Psoas muscle (tissue), 8 donors: ENCODE data around the gene TMEM258. TPM values are rescaled to one million over a fixed set of nuclear protein-coding genes. Genes with fewer than 3 reads are reported as not detected.

Experiments
- ATAC-seq, 4 donors: fragments of 200-7000 bp; cut with Tn5 transposase; one replicate each; pipeline ENCODE4 v1.9.1; 2020; ENCODE audit warnings: moderate library complexity in 3 of 4, mild to moderate bottlenecking in 2 of 4
- DNase-seq, 2 donors: peaks; one replicate each; pipeline ENCODE4 v3.0.0-alpha.2; 2020
- H3K27ac ChIP-seq: fragments of 200-600 bp; one replicate; pipeline ENCODE4 v1.8.0; 2022
- H3K27me3 ChIP-seq, 3 donors: fragments of 200-600 bp in 1 of 3; one replicate each; pipeline versions ENCODE4 v1.6.1 to v1.8.0; 2013 to 2022; ENCODE audit warnings: low read length in 2 of 3, mild to moderate bottlenecking in 2 of 3, moderate library complexity in 1 of 3; ENCODE audit not compliant: insufficient read depth in 3 of 3
- H3K36me3 ChIP-seq, 2 donors: fragments of 200-600 bp in 1 of 2; one replicate each; pipeline versions ENCODE4 v1.6.1 to v1.8.0; 2013 to 2022; ENCODE audit warnings: low read depth in 1 of 2, mild to moderate bottlenecking in 1 of 2, moderate library complexity in 1 of 2; ENCODE audit not compliant: insufficient read depth in 1 of 2
- H3K4me1 ChIP-seq: fragments of 200-600 bp; one replicate; pipeline ENCODE4 v1.8.0; 2022
- H3K4me3 ChIP-seq: fragments of 200-600 bp; one replicate; pipeline ENCODE4 v1.8.0; 2022; ENCODE audit warnings: mild to moderate bottlenecking
- H3K9me3 ChIP-seq: fragments of 200-600 bp; one replicate; pipeline ENCODE4 v1.8.0; 2022
- WGBS, 3 donors: extraction: QIAGEN DNeasy Blood & Tissue Kit; methylation state at CpG; one replicate each; pipeline versions ENCODE4 v1.1.6 to v1.1.7; 2013; 5-methylcytosine and 5-hydroxymethylcytosine counted together
- intact Hi-C, 2 donors: fragments of 100-400 bp; cut with DNase I; formaldehyde crosslinking; loops; one replicate each; pipeline versions ENCODE4 v1.11.0 to v1.14.2; 2022
- polyA plus RNA-seq, 3 donors: library from polyadenylated mRNA; stranded (reverse); fragments of 200-250 nt; gene quantifications; one replicate each; pipeline ENCODE4 v1.2.3, GENCODE V29; 2013
- total RNA-seq, 4 donors: library from RNA; stranded (reverse); fragmentation: NEBNext Ultra II Directional in 2 of 4; extraction: Animal tissue kit (Norgen Biotek cat#: 25700) in 2 of 4; gene quantifications; one replicate each; pipeline versions ENCODE4 v1.2.1 to v1.2.4, GENCODE V29; 2021 to 2023
- TF ChIP-seq, protein P1 (sequence below): fragments of 200-600 bp; IDR thresholded peaks from one replicate; pipeline ENCODE4 v1.8.0; 2022; ENCODE audit warnings: antibody characterized with exemption
- donor health status: healthy with polysubstance abuse.
- donor health status: DM: no; HTN: no; CAD: no; lungs with moderate emphysema.
- donor health status: Bipolar disorder and iron deficiency.
- donor health status: healthy.
- donor health status: DM: yes; HTN: yes; CAD: no.
- donor health status: DM: no; HTN: no; CAD: no.
- donor health status: DM: no; HTN: no; CAD: no.
- donor health status: DM: yes; HTN: yes; CAD: no.

Gene TMEM258
- total and polyA plus RNA-seq, 7 donors: 76.0 to 177 (median 93.2) TPM

DNA sequence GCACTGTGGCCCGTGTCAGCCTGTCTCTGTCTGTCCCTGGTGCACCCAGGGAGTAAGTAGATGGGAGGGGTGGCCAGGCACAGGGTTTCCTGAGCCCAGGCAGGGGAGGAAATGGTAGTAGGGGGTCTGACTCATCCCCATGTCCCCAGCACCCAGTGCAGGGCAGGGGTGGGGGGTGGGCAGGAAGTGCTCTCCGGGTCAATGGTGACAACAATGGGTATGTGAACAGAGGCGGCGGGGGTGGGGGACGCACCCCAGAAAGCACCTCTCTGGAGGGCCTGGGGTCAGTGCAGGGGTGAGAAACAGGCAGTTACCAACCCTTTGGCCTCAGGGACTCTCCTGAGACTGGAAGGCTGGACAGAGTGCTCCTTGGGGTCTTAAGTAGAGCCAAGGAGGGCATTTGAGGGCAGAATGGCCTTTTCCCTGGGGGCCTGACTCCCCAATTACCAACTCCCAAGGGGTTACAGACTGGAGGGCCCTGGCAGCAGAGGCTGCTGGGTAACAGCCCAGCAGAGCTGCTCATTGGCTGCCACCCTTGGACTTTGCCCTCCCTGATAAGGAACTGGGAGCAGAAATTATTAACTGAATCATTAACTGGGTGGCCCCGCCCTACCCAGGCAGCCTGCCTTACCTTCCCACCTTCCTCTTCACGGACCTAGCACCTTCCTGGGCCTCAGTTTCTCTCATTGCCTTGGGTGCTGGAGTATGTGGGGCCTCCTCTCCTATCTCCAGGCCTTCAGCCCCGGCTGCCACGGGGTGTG lies 35.8 kb downstream of the TMEM258 start:
- intact Hi-C loops: no loop called here

DNA sequence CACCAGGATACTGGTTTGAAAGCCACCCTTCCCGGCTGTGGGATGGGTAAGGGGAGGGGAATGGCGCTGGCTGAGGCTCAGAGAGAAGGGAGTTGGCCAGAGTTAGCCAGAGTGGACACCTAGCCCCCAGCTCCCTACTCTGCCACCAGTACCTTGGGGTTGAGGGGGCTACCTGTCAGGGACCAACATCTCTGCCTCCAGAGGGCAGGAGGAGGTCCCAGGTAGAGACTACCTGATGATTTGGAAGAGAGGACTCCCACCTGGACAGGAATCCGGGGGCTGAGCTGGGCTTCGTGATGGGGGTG lies 36.3 kb downstream of the TMEM258 start:
- ATAC-seq (no peak), DNase-seq (no peak)
- Histone ChIP-seq H3K27ac (no peak overlapping the region), H3K27me3 (peaks cover 0 to 12% (median 3%) of the 10 kb centered on the region in 3 donors), H3K4me3 (no peak overlapping the region), H3K9me3 (no peaks in the 10 kb centered on the region), H3K36me3 (no peaks in the 10 kb centered on the region), H3K4me1 (no peaks in the 10 kb centered on the region)
- TF ChIP-seq, protein P1, sequence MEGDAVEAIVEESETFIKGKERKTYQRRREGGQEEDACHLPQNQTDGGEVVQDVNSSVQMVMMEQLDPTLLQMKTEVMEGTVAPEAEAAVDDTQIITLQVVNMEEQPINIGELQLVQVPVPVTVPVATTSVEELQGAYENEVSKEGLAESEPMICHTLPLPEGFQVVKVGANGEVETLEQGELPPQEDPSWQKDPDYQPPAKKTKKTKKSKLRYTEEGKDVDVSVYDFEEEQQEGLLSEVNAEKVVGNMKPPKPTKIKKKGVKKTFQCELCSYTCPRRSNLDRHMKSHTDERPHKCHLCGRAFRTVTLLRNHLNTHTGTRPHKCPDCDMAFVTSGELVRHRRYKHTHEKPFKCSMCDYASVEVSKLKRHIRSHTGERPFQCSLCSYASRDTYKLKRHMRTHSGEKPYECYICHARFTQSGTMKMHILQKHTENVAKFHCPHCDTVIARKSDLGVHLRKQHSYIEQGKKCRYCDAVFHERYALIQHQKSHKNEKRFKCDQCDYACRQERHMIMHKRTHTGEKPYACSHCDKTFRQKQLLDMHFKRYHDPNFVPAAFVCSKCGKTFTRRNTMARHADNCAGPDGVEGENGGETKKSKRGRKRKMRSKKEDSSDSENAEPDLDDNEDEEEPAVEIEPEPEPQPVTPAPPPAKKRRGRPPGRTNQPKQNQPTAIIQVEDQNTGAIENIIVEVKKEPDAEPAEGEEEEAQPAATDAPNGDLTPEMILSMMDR: no peak
- 70 to 78% (median 73%) methylated on average over 4 of the region's 4 CpGs for WGBS, 3 donors
- intact Hi-C loops: no loop called here

More for the DNA sequence above, 35.8 kb downstream of the TMEM258 start:
- TF ChIP-seq, protein P1: no peak
- DNase-seq (no peak), ATAC-seq (no peak)
- Histone ChIP-seq H3K36me3 (no peaks in the 10 kb centered on the region), H3K27me3 (peaks cover 0 to 12% (median 3%) of the 10 kb centered on the region in 3 donors), H3K9me3 (no peaks in the 10 kb centered on the region), H3K4me3 (no peak overlapping the region), H3K4me1 (no peaks in the 10 kb centered on the region), H3K27ac (no peak overlapping the region)
- 69 to 77% (median 73%) methylated on average over 9 of the region's 9 CpGs for WGBS, 3 donors

DNA sequence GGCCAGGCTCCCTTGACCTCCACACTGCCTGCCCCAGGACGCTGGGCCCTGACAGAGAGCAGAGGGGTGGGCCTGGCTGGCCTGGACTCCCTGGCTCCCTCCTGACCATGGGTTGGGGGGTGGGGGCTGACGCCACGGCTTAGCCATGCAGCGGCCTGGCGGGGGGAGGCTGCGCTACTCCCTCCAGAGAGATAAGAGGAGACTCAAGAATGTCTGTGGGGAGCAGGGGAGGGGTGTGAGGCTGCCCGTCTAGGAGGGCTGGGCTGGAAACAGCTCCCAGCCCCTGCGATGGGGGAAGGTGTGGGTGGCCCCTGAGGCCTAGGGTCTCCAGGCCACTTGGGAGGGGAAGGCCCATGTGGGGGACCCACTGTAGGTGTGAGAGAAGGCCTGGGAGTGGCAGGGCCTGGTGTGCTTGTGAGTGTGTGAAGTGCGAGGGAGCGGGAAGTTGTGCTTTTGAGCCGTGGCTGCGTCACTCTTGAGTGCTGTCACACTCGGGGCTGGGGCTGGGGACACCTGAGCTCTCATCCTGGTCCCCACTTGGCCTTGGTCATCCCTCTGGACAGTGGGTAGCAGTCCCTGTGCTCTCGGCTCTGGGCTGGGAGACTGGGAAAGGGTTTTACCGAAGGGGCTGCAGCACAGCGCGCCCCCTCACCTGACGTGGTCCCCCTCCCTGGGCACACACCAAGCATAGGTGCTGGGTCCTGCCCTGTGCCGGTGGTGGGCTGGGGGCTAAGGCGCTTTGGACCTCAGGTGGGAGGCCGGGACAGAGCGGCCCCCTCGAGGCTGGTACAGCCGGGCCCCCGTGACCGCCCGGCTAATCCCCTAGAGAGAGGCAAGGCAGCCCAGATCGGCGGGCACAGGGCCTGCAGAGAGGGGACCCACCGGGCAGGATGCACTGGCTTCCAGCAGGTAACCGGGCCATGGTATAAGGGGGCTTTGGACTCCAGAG lies 37.6 kb downstream of the TMEM258 start:
- Histone ChIP-seq H3K4me1 (no peaks in the 10 kb centered on the region), H3K9me3 (no peaks in the 10 kb centered on the region), H3K4me3 (no peak overlapping the region), H3K27ac (no peak overlapping the region), H3K36me3 (no peaks in the 10 kb centered on the region), H3K27me3 (peaks cover 0 to 9% (median 3%) of the 10 kb centered on the region in 3 donors)
- DNase-seq (no peak), ATAC-seq (no peak)
- 88 to 93% (median 90%) methylated on average over 29 to 31 of the region's 31 CpGs for WGBS, 3 donors
- TF ChIP-seq, protein P1: no peak
- intact Hi-C loops: no loop called here

DNA sequence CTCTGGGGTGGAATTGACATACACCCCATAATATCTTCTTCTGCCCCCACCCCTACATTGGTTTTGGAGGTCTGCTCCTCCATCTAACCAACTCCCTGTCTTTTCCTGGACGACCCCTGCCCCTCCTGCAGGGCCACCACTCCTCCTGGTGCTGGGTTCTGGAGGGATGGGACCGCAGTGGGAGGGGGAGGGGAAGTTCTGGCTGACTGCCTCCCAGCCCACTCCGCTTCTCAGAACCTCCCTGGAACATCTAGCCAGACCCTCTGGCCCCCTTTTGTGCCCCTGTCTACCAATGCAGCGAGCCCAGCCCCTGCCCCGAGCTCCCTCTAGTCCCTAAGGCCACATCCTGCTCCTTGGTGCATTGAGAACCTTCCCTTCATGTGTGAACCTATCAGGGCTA lies 38.7 kb downstream of the TMEM258 start:
- H3K36me3 ChIP-seq: no peaks in the 10 kb centered on the region
- intact Hi-C loops: no loop called here
- H3K9me3 ChIP-seq: no peaks in the 10 kb centered on the region
- 90 to 98% (median 92%) methylated on average over 5 of the region's 5 CpGs for WGBS, 3 donors
- no peak overlapping the region for H3K4me3 ChIP-seq
- no peak for DNase-seq
- H3K27me3 ChIP-seq: peaks cover 0 to 9% (median 3%) of the 10 kb centered on the region in 3 donors
- no peak overlapping the region for H3K27ac ChIP-seq
- H3K4me1 ChIP-seq: no peaks in the 10 kb centered on the region
- ATAC-seq: no peak
- TF ChIP-seq, protein P1: no peak
